ENCODE data around the gene TMEM269.

The TMEM269 gene

DNA sequence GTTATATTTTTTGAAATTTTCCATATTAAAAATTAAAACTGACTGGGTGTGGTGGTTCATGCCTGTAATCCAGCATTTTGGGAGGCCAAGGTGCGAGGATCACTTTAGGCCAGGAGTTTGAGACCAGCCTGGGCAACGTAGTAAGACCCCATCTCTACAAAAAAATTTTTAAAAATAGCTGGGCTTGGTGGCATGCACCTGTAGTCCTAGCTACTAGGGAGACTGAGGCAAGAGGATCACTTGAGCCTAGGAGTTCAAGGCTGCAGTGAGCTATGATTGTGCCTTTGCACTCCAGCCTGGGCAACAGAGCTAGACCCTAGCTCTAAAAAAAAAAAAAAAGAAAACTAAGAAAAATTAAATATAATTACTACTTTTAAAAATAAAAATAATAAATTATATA is 36.9 kb downstream of the TMEM269 start:
- no peak for TF ChIP-seq CTCF (IDR thresholded peaks at IDR 0.05; ENCODE audit: low read depth, low read length)
- Histone ChIP-seq H3K27me3 (ENCODE audit: insufficient read depth, low read depth, severe bottlenecking) (no peaks in the 10 kb centered on the region), H3K4me3 (ENCODE audit: low read depth, low read length) (no peak overlapping the region), H3K9me3 (ENCODE audit: severe bottlenecking) (no peaks in the 10 kb centered on the region), H3K36me3 (no peaks in the 10 kb centered on the region), H3K27ac (no peak overlapping the region)
- DNase-seq, result no peak

DNA sequence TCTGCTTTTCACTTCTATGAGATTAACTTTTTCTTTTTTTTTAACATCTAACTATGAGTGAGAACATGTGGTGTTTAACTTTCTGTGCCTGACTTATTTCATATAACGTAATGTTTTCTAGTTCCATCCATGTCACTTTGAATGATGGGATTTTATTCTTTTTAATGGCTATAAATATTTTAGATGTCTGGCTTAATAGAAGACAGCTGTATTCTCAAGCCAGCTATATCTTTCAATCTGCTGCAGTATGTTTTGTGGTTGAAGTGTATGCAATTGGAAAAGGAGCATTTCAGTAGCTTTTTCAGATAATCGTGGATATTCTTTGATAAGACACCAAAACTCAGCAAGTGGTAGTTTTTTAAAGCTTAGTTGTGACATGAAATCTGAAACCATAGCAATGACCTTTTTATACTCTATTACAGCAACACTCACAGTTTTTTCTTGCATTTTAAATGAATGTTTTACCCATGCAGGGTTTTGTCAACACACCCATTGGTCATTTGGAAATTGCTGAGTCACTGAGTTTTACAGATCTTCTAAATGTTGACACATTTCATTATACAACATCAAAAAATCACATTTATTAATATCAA is 38.1 kb downstream of the TMEM269 start:
- H3K9me3 ChIP-seq (ENCODE audit: severe bottlenecking), result no peaks in the 10 kb centered on the region
- no peak for DNase-seq
- no peak overlapping the region for H3K27ac ChIP-seq
- TF ChIP-seq CTCF (IDR thresholded peaks at IDR 0.05; ENCODE audit: low read depth, low read length), result no peak
- H3K36me3 ChIP-seq, result no peaks in the 10 kb centered on the region
- no peaks in the 10 kb centered on the region for H3K27me3 ChIP-seq (ENCODE audit: insufficient read depth, low read depth, severe bottlenecking)
- no peak overlapping the region for H3K4me3 ChIP-seq (ENCODE audit: low read depth, low read length)

DNA sequence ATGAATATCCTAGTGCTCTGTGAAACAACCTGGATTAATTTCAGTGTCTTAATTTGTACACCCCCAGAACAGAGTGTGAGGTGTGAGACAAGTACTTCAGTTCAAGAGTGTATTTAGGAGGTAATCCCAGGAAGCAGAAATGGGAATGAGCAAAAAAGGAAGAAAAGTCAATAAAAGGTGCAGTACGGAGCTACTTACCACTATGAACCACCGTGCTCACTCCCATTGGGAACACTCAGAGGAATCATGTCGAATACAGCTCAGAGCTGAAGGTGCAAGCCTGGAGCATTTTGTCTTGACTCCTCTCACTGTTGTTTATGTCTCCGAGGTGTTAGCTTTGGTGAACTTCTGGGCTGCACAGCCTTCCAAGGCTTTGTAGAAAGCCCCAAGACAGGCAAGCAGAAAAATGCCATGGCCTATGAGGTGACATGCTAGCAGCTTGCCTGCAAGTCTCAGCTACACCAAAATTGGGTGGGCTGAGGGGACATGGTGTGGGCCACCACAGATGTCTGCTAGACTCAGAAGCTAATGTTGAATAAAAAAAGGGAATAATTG is 39.8 kb downstream of the TMEM269 start:
- Histone ChIP-seq H3K9me3 (ENCODE audit: severe bottlenecking) (no peaks in the 10 kb centered on the region), H3K36me3 (no peaks in the 10 kb centered on the region), H3K27me3 (ENCODE audit: insufficient read depth, low read depth, severe bottlenecking) (no peaks in the 10 kb centered on the region), H3K4me3 (ENCODE audit: low read depth, low read length) (no peak overlapping the region), H3K27ac (no peak overlapping the region)
- DNase-seq, result no peak
- TF ChIP-seq CTCF (IDR thresholded peaks at IDR 0.05; ENCODE audit: low read depth, low read length), result no peak

- no peak for TF ChIP-seq CTCF (IDR thresholded peaks at IDR 0.05; ENCODE audit: low read depth, low read length)
- Histone ChIP-seq H3K9me3 (ENCODE audit: severe bottlenecking) (no peaks in the 10 kb centered on the region), H3K4me3 (ENCODE audit: low read depth, low read length) (no peak overlapping the region), H3K27me3 (ENCODE audit: insufficient read depth, low read depth, severe bottlenecking) (no peaks in the 10 kb centered on the region), H3K36me3 (no peaks in the 10 kb centered on the region), H3K27ac (no peak overlapping the region)
- no peak for DNase-seq
Measured at GRCh38 chr1:42825036-42825851, 40.5 kb downstream of the TMEM269 start.

DNA sequence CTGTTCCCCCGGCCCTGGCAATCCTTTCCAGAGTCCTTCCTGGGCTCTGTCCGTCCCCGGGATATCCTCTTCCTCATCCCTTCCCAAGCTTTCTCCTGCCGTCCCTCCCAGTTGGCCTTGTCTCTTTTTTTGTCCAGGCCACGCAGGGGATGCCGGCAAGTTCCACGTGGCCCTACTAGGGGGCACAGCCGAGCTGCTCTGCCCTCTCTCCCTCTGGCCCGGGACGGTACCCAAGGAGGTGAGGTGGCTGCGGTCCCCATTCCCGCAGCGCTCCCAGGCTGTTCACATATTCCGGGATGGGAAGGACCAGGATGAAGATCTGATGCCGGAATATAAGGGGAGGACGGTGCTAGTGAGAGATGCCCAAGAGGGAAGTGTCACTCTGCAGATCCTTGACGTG is 45.8 kb downstream of the TMEM269 start:
- no peak overlapping the region for H3K27ac ChIP-seq
- no peaks in the 10 kb centered on the region for H3K27me3 ChIP-seq (ENCODE audit: insufficient read depth, low read depth, severe bottlenecking)
- no peak for DNase-seq
- no peaks in the 10 kb centered on the region for H3K9me3 ChIP-seq (ENCODE audit: severe bottlenecking)
- no peak for TF ChIP-seq CTCF (IDR thresholded peaks at IDR 0.05; ENCODE audit: low read depth, low read length)
- H3K36me3 ChIP-seq, result no peaks in the 10 kb centered on the region
- no peak overlapping the region for H3K4me3 ChIP-seq (ENCODE audit: low read depth, low read length)

Data from WERI-Rb-1 (cell line).